IPS-20b (cell line): ENCODE data around the gene DYNLT4.
A peak's percentile ranks its signal among the peaks of the same experiment; 100 is the strongest.
"Not testable (repeated sequence)": the region's sequence is repeated elsewhere in the genome, so short reads cannot be mapped to it uniquely, and the experiment has no call there.

Experiments used
- H3K27ac ChIP-seq: one replicate; pipeline ENCODE4 v1.5.1; 2013; ENCODE audit warnings: low read length
- H3K27me3 ChIP-seq: 2 replicates; pipeline ENCODE4 v1.6.1; 2013; ENCODE audit warnings: mild to moderate bottlenecking, low read length, inconsistent platforms; ENCODE audit not compliant: insufficient read depth
- H3K36me3 ChIP-seq: 2 replicates; pipeline ENCODE4 v1.6.1; 2013; ENCODE audit warnings: low read depth, mild to moderate bottlenecking, inconsistent platforms, low read length, moderate library complexity; ENCODE audit not compliant: insufficient read depth
- H3K4me1 ChIP-seq: 2 replicates; pipeline ENCODE4 v1.6.1; 2013; ENCODE audit warnings: mild to moderate bottlenecking, control low read depth, inconsistent platforms, low read length, moderate library complexity; ENCODE audit not compliant: insufficient read depth
- H3K4me3 ChIP-seq: 2 replicates; pipeline ENCODE4 v1.5.1; 2013; ENCODE audit warnings: mild to moderate bottlenecking, low read length, inconsistent platforms
- H3K9ac ChIP-seq: 2 replicates; pipeline ENCODE4 v1.6.1; 2013; ENCODE audit warnings: low read depth, mild to moderate bottlenecking, inconsistent platforms, low read length, moderate library complexity
- H3K9me3 ChIP-seq: 2 replicates; pipeline ENCODE4 v1.6.1; 2013; ENCODE audit warnings: mild to moderate bottlenecking, low read depth, low read length, inconsistent platforms; ENCODE audit not compliant: insufficient read depth

DYNLT4 gene

DNA sequence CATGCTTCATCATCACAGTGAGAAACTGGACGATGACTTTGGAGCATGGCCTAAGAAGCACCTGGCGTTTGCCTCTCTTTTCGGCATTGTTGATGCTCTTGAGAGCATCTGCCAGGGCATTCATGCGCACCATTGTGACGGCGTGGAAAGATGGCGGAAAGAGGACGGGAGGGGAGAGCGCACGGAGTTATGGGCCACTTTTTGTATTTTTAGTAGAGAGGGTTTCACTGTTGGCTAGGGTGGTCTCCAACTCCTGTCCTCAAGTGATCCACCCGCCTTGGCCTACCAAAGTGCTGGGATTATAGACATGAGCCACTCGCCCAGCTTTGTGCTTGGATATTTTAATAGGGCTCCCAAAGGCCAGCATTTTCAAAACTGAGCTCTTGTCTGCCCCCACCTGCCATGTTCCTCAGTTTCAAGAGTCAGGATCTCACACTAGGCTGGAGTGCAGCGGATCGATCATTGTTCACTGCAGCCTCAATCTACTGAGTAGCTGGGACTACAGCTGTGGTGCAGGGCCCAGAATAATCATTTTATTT is 26.5 kb downstream of the DYNLT4 start:
- Histone ChIP-seq H3K9ac (no peak overlapping the region), H3K4me3 (no peak overlapping the region), H3K36me3 (peaks cover 56% of the 10 kb centered on the region), H3K9me3 (no peaks in the 10 kb centered on the region), H3K4me1 (peaks cover 11% of the 10 kb centered on the region; the same call in 1 of the 2 replicates), H3K27ac (no peak overlapping the region), H3K27me3 (peaks cover 13% of the 10 kb centered on the region)

DNA sequence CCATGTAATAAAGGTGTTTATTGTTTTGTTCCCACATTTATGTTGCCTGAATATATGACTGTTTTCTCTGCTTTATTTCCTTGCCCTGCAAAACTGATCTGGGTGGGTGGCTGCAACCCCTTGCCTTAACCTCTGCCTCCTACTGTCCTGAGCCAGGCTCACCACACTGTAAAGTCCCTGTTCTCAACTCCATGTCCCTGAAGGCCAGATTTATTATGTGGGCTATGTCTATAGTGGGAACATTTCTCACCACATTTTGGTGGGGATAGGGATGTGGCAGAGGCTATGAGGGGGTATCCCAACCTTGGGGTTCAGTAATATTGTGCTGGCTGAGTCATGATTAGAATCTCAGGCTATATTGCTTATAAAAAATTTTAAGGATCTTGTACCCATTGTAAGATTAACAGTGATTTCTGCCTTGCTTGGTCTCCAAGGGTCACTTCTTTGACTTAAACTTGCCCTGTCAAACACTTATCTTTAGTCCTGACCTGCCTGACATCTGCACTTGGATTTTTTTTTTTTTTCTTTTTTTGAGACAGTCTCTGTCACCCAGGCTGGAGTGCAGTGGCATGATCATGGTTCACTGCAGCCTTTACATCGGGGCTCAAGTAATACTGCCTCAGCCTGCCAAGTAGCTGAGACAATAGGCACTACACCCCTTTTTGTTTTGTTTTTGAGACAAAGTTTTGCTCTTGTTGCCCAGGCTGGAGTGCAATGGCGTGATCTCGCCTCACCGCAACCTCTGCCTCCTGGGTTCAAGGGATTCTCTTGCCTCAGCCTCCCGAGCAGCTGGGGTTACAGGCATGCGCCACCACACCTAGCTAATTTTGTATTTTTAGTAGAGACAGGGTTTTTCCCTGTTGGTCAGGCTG is 28.2 kb downstream of the DYNLT4 start:
- no peaks in the 10 kb centered on the region for H3K27me3 ChIP-seq
- H3K27ac ChIP-seq = no peak overlapping the region
- H3K9ac ChIP-seq = peak overlapping the region; percentile 99; the same call in 1 of the 2 replicates

DNA sequence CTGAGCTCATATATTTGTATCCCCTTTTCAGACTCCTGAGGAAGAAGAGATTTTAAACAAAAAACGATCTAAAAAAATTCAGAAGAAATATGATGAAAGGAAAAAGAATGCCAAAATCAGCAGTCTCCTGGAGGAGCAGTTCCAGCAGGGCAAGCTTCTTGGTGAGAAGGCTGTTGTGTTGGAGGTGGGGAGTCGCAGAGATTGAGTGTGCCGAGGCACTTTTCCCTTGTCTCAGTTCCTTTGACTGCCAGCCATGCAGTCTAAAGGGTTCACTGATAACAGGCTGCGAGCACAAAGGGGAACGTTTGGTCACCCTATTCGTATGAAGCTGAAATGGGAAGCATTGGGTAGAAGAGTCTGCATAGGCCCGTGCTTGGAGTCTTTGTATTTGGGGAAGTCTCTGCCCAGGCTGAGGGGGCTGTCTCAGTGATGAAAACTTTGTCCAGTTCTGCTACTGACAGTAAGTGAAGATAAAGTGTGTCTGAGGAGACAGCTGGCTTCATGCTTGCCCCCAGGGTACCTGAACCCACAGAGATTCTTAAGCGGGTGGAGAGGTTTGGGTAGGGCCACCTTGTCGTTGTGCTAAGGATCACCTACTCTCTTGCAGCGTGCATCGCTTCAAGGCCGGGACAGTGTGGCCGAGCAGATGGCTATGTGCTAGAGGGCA is 29.0 kb downstream of the DYNLT4 start:
- Histone ChIP-seq H3K36me3 (peaks cover 56% of the 10 kb centered on the region), H3K9me3 (no peaks in the 10 kb centered on the region)

More for the DNA sequence above, 28.2 kb downstream of the DYNLT4 start:
- Histone ChIP-seq H3K4me1 (peaks cover 8% of the 10 kb centered on the region; the same call in 1 of the 2 replicates), H3K4me3 (no peak overlapping the region; the same call in none of the 2 replicates), H3K36me3 (peaks cover 56% of the 10 kb centered on the region), H3K9me3 (no peaks in the 10 kb centered on the region)

DNA sequence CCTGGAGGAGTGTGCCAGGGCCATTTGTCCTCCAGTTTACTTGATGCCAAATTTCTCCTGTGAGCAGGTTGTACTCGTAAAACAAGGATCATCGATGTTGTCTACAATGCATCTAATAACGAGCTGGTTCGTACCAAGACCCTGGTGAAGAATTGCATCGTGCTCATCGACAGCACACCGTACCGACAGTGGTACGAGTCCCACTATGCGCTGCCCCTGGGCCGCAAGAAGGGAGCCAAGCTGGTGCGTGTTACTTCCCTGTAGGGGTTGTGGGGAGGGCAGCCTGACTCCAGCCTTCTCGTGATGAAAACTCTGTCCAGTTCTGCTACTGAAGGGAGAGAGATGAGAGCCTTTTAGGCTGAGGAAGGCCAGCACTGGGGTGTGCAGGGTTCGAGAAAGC is 29.6 kb downstream of the DYNLT4 start:
- Histone ChIP-seq H3K9ac (peak overlapping the region; percentile 99), H3K4me1 (peaks cover 4% of the 10 kb centered on the region; the same call in 1 of the 2 replicates), H3K9me3 (no peaks in the 10 kb centered on the region), H3K27ac (no peak overlapping the region), H3K4me3 (peak overlapping the region; percentile 83), H3K27me3 (no peaks in the 10 kb centered on the region), H3K36me3 (peaks cover 56% of the 10 kb centered on the region)

More for the DNA sequence above, 29.0 kb downstream of the DYNLT4 start:
- H3K4me1 ChIP-seq = peaks cover 4% of the 10 kb centered on the region; the same call in 1 of the 2 replicates
- H3K4me3 ChIP-seq = peak overlapping the region; percentile 83; the same call in 1 of the 2 replicates
- H3K27ac ChIP-seq = no peak overlapping the region
- H3K27me3 ChIP-seq = no peaks in the 10 kb centered on the region
- peak overlapping the region; percentile 99; the same call in 1 of the 2 replicates for H3K9ac ChIP-seq

DNA sequence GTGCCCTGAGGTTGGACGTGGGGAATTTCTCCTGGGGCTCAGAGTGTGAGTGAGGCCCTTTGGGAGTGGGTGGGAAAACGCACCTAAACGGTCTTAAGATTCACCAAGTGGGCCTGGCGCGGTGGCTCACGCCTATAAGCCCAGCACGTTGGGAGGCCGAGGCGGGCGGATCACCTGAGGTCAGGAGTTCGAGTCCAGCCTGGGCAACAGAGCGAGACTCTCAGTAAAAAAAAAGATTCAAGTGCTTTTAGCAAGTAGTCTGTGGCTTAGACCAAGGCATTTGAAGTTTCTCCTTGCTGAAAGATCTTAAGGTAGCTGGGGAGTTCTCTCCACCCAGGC is 30.5 kb downstream of the DYNLT4 start:
- Histone ChIP-seq H3K9me3 (no peaks in the 10 kb centered on the region), H3K27me3 (no peaks in the 10 kb centered on the region), H3K9ac (peak overlapping the region; percentile 99), H3K4me1 (peaks cover 4% of the 10 kb centered on the region; the same call in 1 of the 2 replicates), H3K4me3 (peak overlapping the region; percentile 83), H3K36me3 (peaks cover 56% of the 10 kb centered on the region), H3K27ac (peak overlapping the region; percentile 79)

DNA sequence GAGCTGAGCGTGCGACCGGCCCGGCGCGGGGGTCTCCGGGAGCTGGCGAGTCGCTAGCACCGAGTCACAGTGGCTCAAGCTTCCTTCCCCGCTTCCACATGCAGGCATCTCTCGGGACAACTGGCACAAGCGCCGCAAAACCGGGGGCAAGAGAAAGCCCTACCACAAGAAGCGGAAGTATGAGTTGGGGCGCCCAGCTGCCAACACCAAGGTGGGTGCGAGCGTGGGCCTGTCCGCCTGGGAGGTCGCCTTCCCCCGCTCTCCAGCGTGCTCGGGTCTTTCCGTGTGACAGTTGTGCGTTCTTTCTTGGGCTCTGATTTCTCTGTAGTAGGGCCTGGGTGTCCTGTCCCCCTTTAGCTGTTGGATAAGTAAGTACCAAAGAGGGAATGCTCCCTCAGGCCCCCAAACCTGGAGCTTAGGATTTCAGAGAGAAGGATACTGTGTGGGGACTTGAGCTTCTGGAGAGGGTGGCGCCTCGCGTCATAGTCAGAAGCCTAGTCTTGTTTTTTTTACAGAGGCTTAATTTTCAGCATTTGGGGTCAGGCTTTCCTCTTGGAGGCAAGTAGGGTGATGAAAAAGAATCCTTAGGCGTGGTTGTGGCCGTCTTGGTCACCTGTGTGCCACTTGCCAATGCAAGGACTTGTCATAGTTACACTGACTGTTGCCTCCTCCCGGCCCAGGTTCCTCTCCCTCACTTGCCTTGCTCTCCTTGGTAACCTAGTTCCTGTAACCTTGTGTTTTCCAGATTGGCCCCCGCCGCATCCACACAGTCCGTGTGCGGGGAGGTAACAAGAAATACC is 31.0 kb downstream of the DYNLT4 start:
- H3K27ac ChIP-seq = peak overlapping the region; percentile 79
- H3K9ac ChIP-seq = peak overlapping the region; percentile 99
- H3K27me3 ChIP-seq = no peaks in the 10 kb centered on the region
- H3K4me3 ChIP-seq = peak overlapping the region; percentile 83
- peaks cover 4% of the 10 kb centered on the region; the same call in 1 of the 2 replicates for H3K4me1 ChIP-seq
- peaks cover 51% of the 10 kb centered on the region for H3K36me3 ChIP-seq
- no peaks in the 10 kb centered on the region for H3K9me3 ChIP-seq

DNA sequence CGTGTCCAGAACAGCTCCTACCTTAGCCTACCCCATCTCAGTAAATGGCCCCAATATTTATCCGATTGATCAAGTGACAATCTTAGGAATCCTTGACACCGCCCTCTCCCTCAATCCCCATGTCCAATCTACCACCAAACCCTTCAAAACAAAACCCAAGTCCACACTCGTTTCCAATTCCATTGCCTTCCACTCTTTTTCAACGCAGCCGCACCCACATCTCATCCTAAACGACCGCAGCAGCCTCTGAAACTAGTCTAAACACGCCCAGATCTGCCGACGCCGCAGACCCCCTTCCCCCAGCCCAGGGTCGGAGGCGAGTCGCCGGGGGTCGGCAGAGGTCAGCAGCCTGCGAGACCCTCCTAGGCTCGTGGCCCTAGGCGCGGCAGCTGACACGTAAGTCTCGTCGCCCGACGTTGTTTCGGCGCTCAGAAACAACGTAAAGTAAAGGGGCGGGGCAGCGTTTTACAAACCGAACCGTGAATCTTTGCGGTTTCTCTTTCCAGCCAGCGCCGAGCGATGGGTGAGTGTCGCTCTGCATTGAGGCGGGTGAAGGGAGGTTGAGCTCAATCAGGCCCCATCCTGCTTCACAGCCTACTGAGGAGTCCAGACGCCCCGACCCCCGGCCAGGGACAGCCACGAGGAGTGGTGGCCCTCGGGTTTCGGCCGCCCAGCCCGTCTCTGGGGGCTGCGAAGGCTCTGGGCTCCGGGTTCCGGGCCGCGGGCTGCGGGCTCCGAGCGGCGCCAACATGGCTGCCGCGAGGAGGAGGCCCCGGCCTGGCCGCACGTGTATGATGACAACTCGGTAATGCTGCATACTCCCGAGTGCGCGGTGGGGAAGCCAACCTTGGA is 31.8 kb downstream of the DYNLT4 start, which contains the start of gene RPS8:
Gene RPS8 (plus strand): TSS at position 463 of the 852 bp plus-strand sequence. CDS start 57 bp downstream, at position 520.
- Histone ChIP-seq H3K36me3 (peaks cover 45% of the 10 kb centered on the region), H3K9ac (peak within 1 kb of the TSS; percentile 99), H3K9me3 (no peaks in the 10 kb centered on the region), H3K4me1 (peaks cover 4% of the 10 kb centered on the region; the same call in 1 of the 2 replicates), H3K27me3 (no peaks in the 10 kb centered on the region), H3K27ac (peak within 1 kb of the TSS; percentile 79), H3K4me3 (peak within 1 kb of the TSS; percentile 83)

DNA sequence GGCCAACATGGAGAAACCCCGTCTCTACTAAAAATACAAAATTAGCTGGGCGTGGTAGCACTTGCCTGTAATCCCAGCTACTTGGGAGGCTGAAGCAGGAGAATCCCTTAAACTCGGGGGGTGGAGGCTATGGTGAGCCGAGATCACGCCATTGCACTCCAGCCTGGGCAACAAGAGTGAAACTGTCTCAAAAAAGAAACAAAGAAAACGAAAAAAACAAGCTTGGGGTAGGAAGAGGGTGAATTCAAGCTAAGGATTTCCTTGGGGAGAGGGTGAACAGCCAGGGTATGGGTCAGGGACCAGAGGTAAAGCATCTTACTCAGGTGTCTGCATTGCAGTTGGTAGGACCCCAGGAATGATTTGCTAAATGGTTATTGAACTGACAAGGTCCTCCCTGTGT is 40.7 kb downstream of the DYNLT4 start:
- H3K4me1 ChIP-seq = not testable (repeated sequence)
- H3K36me3 ChIP-seq = peaks cover 62% of the 10 kb centered on the region

DNA sequence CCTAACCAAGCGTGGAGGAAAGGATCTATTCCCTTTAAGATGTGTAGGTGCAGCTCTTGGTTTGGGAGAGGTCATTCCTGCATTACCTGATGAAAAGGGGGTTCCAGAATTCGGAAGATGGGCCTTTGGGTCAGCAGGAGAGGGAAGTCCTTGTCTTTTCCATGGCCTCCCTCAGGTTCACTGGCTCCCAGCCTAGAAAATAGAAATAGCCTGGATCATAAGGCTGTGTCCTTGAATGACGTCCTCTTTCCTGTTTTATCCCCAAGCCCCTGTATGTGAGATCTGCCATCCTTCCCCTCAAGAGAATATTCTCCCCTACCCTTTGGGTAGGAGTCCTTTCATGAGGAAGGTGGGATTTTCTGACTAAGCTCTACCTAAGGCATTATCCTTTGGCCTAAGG is 46.3 kb downstream of the DYNLT4 start:
- peaks cover 93% of the 10 kb centered on the region for H3K36me3 ChIP-seq
- H3K9ac ChIP-seq = no peak overlapping the region
- no peaks in the 10 kb centered on the region for H3K27me3 ChIP-seq

More for the DNA sequence above, 40.7 kb downstream of the DYNLT4 start:
- H3K27ac ChIP-seq, H3K9me3 ChIP-seq, H3K27me3 ChIP-seq, H3K9ac ChIP-seq, H3K4me3 ChIP-seq: not testable (repeated sequence)

DNA sequence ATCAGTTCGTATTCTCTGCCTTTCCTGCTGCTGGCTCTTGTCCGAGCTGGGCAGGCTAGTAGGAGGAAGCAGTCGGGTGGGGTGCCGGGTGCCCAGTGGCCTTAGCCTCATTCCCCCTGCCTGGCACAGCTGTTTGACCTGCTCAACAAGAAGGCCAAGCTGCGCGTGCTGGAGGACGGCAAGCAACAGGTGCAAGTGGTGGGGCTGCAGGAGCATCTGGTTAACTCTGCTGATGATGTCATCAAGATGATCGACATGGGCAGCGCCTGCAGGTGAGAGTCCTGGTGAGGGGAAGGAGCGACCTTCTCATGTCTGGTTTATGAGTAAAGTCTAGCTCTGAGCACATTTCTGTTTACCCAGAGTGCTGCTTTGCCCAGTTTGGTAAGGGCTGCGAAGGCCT is 48.1 kb downstream of the DYNLT4 start:
- Histone ChIP-seq H3K27me3 (no peaks in the 10 kb centered on the region), H3K9ac (no peak overlapping the region), H3K4me1 (no peaks in the 10 kb centered on the region), H3K36me3 (peaks cover 95% of the 10 kb centered on the region), H3K4me3 (no peak overlapping the region), H3K27ac (no peak overlapping the region), H3K9me3 (no peaks in the 10 kb centered on the region)

More for the DNA sequence above, 46.3 kb downstream of the DYNLT4 start:
- H3K9me3 ChIP-seq = no peaks in the 10 kb centered on the region
- no peak overlapping the region for H3K4me3 ChIP-seq
- no peaks in the 10 kb centered on the region for H3K4me1 ChIP-seq
- H3K27ac ChIP-seq = no peak overlapping the region
